ENCODE data around the gene TMEM147. TPM values are rescaled to one million over a fixed set of nuclear protein-coding genes. Genes with fewer than 3 reads are reported as not detected.

Gene TMEM147
- total RNA-seq, 1 experiment from 2014 or later, result 157 TPM

DNA sequence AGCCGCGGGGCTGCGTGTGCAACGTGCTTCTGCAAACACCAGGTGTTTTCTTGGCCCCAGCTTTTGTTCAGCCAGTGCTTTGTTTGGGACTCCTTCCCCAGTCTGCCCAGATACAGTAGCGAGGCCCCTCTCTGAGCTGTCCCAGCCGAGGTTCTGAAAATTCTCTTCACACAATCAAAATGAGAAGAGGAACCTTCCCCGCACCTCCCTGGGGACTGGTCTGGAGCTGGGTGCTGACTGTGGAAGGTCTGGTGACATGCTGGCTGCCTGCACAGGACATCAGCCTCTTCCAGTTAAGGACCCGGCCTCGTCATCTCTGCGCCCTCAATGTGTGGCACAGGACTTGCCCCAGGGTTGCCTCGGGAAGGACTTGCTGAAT lies 13.8 kb downstream of the TMEM147 start:
- POLR2A ChIA-PET, result no interaction called here
- CTCF ChIA-PET, result no interaction called here
- no TSS peak for BruUV-seq (replicated peaks)
- DNase-seq (ENCODE audit: low read depth, low spot score), result no peak
- intact Hi-C loops (cut with micrococcal nuclease; ENCODE audit: unreplicated experiment), result loop anchor here (10.0 kb wide), 1 partner anchor 156 kb away; the partner anchor contains the start of gene KMT2B
- Histone ChIP-seq H3K27me3 (ENCODE audit: control insufficient read depth, insufficient read depth, low read length) (peaks cover 8% of the 10 kb centered on the region; the same call in 1 of the 2 replicates), H3K4me1 (ENCODE audit: control insufficient read depth, insufficient read depth, low read length) (peaks cover 6% of the 10 kb centered on the region; the same call in 1 of the 2 replicates), H3K36me3 (ENCODE audit: control insufficient read depth, insufficient read depth, low read length) (no peaks in the 10 kb centered on the region), H3K27ac (ENCODE audit: low read length) (no peak overlapping the region), H3K4me3 (ENCODE audit: low read depth in 2 of 2, low read length in 2 of 2) (no peak overlapping the region), H3K9me3 (ENCODE audit: control insufficient read depth, insufficient read depth, low read depth, low read length) (no peaks in the 10 kb centered on the region)
- no peak for ATAC-seq
- TF ChIP-seq TCF7L2 (IDR thresholded peaks at IDR 0.05; ENCODE audit: low read depth, low read length) (no peak), SIN3A (IDR thresholded peaks at IDR 0.05; ENCODE audit: borderline replicate concordance, insufficient read depth, low read depth, low read length) (no peak), POLR2AphosphoS5 (IDR thresholded peaks at IDR 0.05; ENCODE audit: low read depth, low read length) (no peak)
- TF ChIP-seq, protein P1, sequence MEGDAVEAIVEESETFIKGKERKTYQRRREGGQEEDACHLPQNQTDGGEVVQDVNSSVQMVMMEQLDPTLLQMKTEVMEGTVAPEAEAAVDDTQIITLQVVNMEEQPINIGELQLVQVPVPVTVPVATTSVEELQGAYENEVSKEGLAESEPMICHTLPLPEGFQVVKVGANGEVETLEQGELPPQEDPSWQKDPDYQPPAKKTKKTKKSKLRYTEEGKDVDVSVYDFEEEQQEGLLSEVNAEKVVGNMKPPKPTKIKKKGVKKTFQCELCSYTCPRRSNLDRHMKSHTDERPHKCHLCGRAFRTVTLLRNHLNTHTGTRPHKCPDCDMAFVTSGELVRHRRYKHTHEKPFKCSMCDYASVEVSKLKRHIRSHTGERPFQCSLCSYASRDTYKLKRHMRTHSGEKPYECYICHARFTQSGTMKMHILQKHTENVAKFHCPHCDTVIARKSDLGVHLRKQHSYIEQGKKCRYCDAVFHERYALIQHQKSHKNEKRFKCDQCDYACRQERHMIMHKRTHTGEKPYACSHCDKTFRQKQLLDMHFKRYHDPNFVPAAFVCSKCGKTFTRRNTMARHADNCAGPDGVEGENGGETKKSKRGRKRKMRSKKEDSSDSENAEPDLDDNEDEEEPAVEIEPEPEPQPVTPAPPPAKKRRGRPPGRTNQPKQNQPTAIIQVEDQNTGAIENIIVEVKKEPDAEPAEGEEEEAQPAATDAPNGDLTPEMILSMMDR (IDR thresholded peaks at IDR 0.05), result no peak
- TF ChIP-seq, protein P2, sequence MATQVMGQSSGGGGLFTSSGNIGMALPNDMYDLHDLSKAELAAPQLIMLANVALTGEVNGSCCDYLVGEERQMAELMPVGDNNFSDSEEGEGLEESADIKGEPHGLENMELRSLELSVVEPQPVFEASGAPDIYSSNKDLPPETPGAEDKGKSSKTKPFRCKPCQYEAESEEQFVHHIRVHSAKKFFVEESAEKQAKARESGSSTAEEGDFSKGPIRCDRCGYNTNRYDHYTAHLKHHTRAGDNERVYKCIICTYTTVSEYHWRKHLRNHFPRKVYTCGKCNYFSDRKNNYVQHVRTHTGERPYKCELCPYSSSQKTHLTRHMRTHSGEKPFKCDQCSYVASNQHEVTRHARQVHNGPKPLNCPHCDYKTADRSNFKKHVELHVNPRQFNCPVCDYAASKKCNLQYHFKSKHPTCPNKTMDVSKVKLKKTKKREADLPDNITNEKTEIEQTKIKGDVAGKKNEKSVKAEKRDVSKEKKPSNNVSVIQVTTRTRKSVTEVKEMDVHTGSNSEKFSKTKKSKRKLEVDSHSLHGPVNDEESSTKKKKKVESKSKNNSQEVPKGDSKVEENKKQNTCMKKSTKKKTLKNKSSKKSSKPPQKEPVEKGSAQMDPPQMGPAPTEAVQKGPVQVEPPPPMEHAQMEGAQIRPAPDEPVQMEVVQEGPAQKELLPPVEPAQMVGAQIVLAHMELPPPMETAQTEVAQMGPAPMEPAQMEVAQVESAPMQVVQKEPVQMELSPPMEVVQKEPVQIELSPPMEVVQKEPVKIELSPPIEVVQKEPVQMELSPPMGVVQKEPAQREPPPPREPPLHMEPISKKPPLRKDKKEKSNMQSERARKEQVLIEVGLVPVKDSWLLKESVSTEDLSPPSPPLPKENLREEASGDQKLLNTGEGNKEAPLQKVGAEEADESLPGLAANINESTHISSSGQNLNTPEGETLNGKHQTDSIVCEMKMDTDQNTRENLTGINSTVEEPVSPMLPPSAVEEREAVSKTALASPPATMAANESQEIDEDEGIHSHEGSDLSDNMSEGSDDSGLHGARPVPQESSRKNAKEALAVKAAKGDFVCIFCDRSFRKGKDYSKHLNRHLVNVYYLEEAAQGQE (IDR thresholded peaks at IDR 0.05; ENCODE audit: insufficient read depth in 1 of 2, low read depth in 2 of 2, low read length in 1 of 2), result no peak
- in situ Hi-C loops (cut with HindIII; ENCODE audit: low pct_unique_long_range_greater_than_20kb, low sequenced_read_pairs), result no loop called here

- no peak overlapping the region for H3K27ac ChIP-seq (ENCODE audit: low read length)
- in situ Hi-C loops (cut with HindIII; ENCODE audit: low pct_unique_long_range_greater_than_20kb, low sequenced_read_pairs), result no loop called here
- DNase-seq (ENCODE audit: low read depth, low spot score) (no peak), ATAC-seq (no peak)
- no peaks in the 10 kb centered on the region for H3K36me3 ChIP-seq (ENCODE audit: control insufficient read depth, insufficient read depth, low read length)
- H3K9me3 ChIP-seq (ENCODE audit: control insufficient read depth, insufficient read depth, low read depth, low read length), result no peaks in the 10 kb centered on the region
- intact Hi-C loops (cut with micrococcal nuclease; ENCODE audit: unreplicated experiment), result loop anchor here (10.0 kb wide), 1 partner anchor 155 kb away; the partner anchor contains the start of gene KMT2B
- POLR2A ChIA-PET, result no interaction called here
- no peak overlapping the region for H3K4me3 ChIP-seq (ENCODE audit: low read depth in 2 of 2, low read length in 2 of 2)
- CTCF ChIA-PET, result no interaction called here
- no TSS peak for BruUV-seq (replicated peaks)
- H3K27me3 ChIP-seq (ENCODE audit: control insufficient read depth, insufficient read depth, low read length), result peaks cover 8% of the 10 kb centered on the region; the same call in 1 of the 2 replicates
- TF ChIP-seq SIN3A (IDR thresholded peaks at IDR 0.05; ENCODE audit: borderline replicate concordance, insufficient read depth, low read depth, low read length), result no peak
- TF ChIP-seq, protein P1 (IDR thresholded peaks at IDR 0.05), result no peak
- no peak for TF ChIP-seq TCF7L2 (IDR thresholded peaks at IDR 0.05; ENCODE audit: low read depth, low read length)
- H3K4me1 ChIP-seq (ENCODE audit: control insufficient read depth, insufficient read depth, low read length), result peaks cover 6% of the 10 kb centered on the region; the same call in 1 of the 2 replicates
Measured at GRCh38 chr19:35559781-35560180, 14.4 kb downstream of the TMEM147 start.

Measured in Panc1 (cell line).